Esophagus mucosa (tissue), 1 donor: ENCODE data around the gene PRKCE. TPM values are rescaled to one million over a fixed set of nuclear protein-coding genes. Genes with fewer than 3 reads are reported as not detected.
A peak's percentile ranks its signal among the peaks of the same experiment; 100 is the strongest.

Experiments used
- ATAC-seq: fragments of 200-7000 bp; cut with Tn5 transposase; one replicate; pipeline ENCODE4 v1.9.1; 2020
- total RNA-seq: library from RNA; stranded (reverse); gene quantifications from one replicate; pipeline ENCODE4 v1.2.4, GENCODE V29; 2023
- donor health status: DM: yes; HTN: yes; CAD: no.

The PRKCE gene
- total RNA-seq, 1 donor from 2014 or later, result 13.1 TPM

- ATAC-seq, result no peak
Measured at GRCh38 chr2:46135228-46135855, 483.9 kb downstream of the PRKCE start.

- ATAC-seq, result no peak
Measured at GRCh38 chr2:46135958-46136357, 484.5 kb downstream of the PRKCE start.

DNA sequence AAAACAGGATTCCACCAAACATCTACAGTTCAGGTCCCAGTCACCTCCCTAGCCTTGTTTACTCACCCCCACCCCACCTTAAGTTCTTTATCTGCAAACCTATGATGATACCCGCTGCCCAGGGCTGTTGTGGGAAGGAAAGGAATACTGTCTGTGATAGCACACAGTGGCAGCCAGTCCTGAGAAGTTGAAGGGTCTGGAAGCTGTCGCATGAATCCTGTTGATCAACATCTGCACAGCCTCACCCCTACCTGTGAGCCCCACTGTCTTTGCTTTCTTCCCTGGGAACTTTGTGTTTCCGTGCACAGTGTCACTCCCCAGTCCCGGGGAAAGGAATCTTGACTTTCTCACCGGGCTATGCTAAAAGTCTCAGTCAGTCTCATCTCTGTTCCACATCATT lies 485.0 kb downstream of the PRKCE start:
- no peak for ATAC-seq

GRCh38 chr2:46136953-46137352 lies 485.5 kb downstream of the PRKCE start:
- ATAC-seq, result no peak

- ATAC-seq, result peak; percentile 82
Measured at GRCh38 chr2:46142546-46143428, 491.3 kb downstream of the PRKCE start.

DNA sequence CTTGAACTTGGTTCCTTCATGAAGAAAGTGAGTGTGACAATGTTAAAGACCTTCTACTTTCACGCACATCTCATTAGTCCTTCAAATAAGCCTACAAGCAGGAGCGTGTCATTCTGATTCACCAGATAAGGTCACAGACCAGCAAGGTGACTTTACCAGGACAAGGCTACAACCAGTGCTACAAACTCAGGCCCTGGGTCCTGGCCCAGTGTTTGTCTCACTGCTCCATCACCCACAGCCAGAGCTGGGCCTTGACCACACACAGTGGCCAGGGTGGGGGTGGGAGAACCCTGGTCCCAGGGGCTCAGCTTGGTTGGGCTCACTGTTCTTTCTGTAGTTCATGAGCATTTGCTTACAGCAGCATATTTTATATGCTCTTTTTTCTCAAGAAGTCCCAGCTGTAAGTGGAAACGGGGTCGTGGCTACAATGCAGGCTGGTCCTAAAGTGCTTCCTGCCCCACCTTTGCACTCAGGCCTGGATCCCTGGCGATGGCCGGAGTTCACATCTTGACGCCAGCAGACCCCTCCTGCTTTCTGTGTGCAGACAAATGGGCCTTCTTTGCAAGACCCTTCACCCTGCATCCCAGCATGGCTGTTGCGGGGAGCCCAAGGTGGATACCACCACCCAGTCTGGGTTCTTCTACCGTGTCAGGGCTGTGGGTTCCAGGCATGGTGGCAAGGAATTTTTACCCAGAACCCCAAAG lies 492.1 kb downstream of the PRKCE start:
- peak; percentile 53 for ATAC-seq

DNA sequence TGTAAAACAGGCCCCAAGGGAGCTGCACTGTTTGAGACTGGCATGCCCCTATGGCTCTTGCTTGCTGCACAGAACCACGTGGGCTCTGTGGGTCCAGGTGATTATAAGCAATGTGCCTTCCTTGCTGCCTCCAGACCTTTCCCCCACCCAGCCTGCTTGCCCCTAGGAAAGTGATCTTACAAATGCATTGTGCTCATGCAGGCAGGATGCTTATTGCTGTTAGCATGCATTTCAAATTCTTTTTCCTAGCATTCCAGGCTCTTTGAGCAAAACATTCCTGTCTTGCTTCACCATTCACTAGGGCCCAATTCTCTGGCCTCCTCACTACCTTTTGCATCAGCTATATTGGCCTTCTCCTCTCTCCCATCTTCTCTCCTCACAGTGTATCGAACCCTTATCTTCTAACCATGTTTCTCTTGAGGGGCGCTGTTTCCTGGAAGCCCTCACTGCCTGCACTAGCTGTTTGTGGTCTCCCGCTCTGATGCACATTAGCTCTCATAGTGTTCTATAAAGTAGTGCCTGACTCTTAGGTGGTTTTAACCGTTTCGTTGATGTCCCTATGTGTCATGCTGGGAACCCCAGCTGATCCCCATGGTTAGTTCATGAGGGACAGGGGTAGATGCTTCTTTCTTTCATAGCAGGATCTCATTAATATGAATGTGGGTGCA lies 492.8 kb downstream of the PRKCE start:
- ATAC-seq, result no peak

DNA sequence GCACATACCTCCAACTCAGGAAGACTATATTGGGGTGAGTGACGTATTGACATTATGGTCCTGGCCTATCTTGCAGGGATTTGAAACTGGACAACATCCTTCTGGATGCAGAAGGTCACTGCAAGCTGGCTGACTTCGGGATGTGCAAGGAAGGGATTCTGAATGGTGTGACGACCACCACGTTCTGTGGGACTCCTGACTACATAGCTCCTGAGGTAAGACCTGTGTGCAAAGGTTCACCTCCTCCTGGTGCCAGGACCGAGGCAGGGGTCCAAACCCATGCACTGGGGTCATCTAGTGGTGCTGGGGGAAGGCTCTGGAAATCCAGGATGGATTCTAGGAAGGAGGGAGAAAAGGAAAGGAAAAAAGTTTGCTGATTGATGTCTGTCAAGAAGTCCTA lies 493.5 kb downstream of the PRKCE start:
- no peak for ATAC-seq

GRCh38 chr2:46145840-46146239 lies 494.4 kb downstream of the PRKCE start:
- ATAC-seq, result no peak

GRCh38 chr2:46146866-46147502 lies 495.5 kb downstream of the PRKCE start:
- ATAC-seq, result no peak

- ATAC-seq, result no peak
Measured at GRCh38 chr2:46147626-46148368, 496.3 kb downstream of the PRKCE start.

GRCh38 chr2:46148369-46148736 lies 496.9 kb downstream of the PRKCE start:
- ATAC-seq, result no peak

DNA sequence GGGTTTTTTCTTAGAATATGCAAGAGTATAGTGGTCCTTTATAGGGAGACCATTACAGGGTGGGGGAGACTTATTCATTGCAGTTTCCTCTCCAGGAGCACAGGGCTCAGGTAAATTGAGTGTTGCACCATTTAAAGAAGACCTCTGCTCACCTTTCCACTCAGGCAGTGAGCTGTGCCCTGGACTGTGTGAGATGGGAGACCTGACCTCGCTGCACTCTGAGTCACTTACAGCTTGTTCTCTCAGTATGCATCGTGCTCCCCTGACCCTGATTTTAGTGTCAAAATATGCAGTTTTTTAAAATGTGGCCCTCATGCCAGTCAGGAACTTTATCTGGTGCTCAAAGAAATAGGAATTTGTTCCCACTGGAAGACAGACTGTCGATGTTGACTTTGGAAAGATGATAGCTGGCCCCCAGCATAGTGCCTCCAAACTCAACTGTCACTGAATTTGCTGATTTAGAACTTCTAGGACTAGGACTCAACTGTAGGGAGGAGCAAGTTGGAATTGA lies 499.0 kb downstream of the PRKCE start:
- no peak for ATAC-seq

DNA sequence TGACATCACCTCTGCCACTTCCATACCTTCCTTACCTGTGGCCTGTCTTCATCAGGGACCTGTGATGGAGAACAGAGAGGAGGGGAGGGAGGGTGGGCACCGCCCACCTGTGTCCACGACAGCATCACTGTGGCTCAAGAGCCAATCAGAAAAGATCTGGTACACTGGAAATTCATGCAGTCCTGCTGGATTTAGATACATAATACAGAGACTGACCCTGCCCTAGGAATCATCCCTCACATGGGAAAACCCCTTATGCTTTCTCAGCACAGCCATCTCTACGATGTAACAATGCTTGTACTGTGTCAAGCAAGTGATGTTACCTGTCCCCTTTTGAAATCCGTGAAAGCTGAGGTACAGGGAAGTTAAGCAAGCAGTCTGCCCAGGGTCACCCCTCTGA lies 500.1 kb downstream of the PRKCE start:
- peak; percentile 5 for ATAC-seq

DNA sequence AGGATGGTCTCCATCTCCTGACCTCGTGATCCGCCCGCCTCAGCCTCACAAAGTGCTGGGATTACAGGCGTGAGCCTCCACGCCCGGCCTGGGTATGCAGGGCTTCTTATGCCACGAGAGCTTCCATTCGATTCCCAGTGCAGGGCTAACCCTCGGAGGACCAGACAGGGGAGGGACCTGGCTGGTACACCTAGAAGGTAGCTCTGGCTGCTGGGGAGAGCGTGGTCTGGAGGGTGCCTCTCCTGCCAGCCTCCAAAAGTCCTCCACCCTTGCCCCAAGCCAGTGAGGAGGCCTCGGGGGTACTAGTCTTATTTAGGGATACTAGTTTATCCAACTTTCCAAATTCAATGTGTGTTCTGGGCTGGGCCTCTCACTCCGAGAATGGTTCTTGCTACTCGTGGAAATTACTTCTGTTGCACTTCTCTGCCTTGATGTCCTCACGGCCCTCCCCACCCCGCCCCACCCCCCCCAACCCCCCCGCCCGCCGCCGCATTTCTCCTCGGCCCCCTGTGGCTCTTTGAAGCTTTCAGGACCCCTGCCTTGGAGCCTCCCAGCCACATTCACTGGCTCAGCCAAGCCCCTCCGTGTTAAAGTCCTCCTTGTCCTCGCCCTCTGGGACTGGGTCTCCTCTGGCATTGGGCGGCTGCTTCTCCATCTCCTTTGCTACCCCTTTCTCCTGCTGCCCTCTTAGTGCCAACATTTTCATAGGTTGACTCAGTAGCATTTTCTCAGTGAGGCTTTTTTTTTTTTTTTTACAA lies 502.7 kb downstream of the PRKCE start:
- ATAC-seq, result no peak

GRCh38 chr2:46157072-46157965 lies 505.8 kb downstream of the PRKCE start:
- ATAC-seq, result no peak

GRCh38 chr2:46157966-46158310 lies 506.5 kb downstream of the PRKCE start:
- no peak for ATAC-seq

- no peak for ATAC-seq
Measured at GRCh38 chr2:46158661-46159060, 507.2 kb downstream of the PRKCE start.

DNA sequence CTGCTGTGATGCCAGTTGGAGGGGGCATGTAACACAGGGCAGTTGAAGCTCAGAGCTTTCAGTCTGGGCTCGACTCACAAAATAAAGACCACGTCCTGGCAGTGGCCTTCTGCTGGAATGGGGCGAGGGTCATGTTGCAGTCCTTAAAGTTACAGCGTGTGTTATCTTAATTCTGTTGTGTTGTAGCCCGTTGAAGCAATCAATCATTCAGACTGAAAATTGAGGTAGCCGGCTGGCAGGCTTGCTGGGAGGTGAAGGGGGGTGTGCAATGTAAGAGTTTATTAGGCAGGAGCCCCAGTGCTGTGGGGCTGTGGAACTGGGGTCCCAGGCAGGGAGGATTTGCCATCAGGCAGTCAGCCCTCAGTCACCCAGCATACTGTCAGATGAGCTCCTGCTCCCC lies 508.9 kb downstream of the PRKCE start:
- no peak for ATAC-seq

GRCh38 chr2:46161315-46161714 lies 509.8 kb downstream of the PRKCE start:
- ATAC-seq, result no peak
